ENCODE results near the gene SEMA5B.
A peak's percentile ranks its signal among the peaks of the same experiment; 100 is the strongest.

Gene SEMA5B

GRCh38 chr3:122937745-122938144 is 89.8 kb downstream of the SEMA5B start:
- no peak overlapping the region for H4K12ac ChIP-seq (ENCODE audit: low read depth, low read length)
- no peak for DNase-seq
- H3K18ac ChIP-seq (ENCODE audit: low read length), result no peak overlapping the region
- H3K4ac ChIP-seq (ENCODE audit: low read depth, low read length), result no peak overlapping the region
- no peak overlapping the region for H4K8ac ChIP-seq (ENCODE audit: low read depth, low read length)
- H2AK5ac ChIP-seq (ENCODE audit: low read length), result no peak overlapping the region
- no peak overlapping the region for H3K4me2 ChIP-seq (ENCODE audit: low read length)
- H2BK120ac ChIP-seq (ENCODE audit: insufficient read depth, low read length, poor library complexity), result no peak overlapping the region
- no peaks in the 10 kb centered on the region for H3K36me3 ChIP-seq (ENCODE audit: control insufficient read depth in 1 of 2, insufficient read depth in 2 of 2, low read length in 2 of 2)
- no peak overlapping the region for H2AFZ ChIP-seq (ENCODE audit: insufficient read depth, low read length, poor library complexity)
- peaks cover 0 to 2% of the 10 kb centered on the region in 2 experiments for H3K4me1 ChIP-seq (ENCODE audit: control insufficient read depth in 1 of 2, insufficient read depth in 2 of 2, low read length in 2 of 2)
- H3K9ac ChIP-seq (ENCODE audit: low read length), result peak overlapping the region; percentile 12
- H2BK12ac ChIP-seq (ENCODE audit: low read length), result no peak overlapping the region
- WGBS (ENCODE audit: extremely low coverage, insufficient coverage, insufficient read length), result no CpG with 5 or more reads among the region's 4 CpGs
- no peaks in the 10 kb centered on the region for H3K27me3 ChIP-seq (ENCODE audit: insufficient read depth, low read length)
- no peak overlapping the region for H2BK5ac ChIP-seq (ENCODE audit: low read depth, low read length, poor library complexity)
- H3K27ac ChIP-seq (ENCODE audit: low read depth, low read length), result no peak overlapping the region
- H4K91ac ChIP-seq (ENCODE audit: low read depth, low read length), result no peak overlapping the region
- H3K79me1 ChIP-seq (ENCODE audit: low read length), result no peaks in the 10 kb centered on the region
- H3K9me3 ChIP-seq (ENCODE audit: insufficient read depth, low read depth, low read length), result no peaks in the 10 kb centered on the region
- H3K4me3 ChIP-seq (ENCODE audit: low read depth, low read length), result no peak overlapping the region
- no peak overlapping the region for H3K14ac ChIP-seq (ENCODE audit: low read length)
- H3K79me2 ChIP-seq (ENCODE audit: control insufficient read depth, insufficient read depth, low read length, poor library complexity), result no peaks in the 10 kb centered on the region
- no peak overlapping the region for H3K23ac ChIP-seq (ENCODE audit: low read length)

DNA sequence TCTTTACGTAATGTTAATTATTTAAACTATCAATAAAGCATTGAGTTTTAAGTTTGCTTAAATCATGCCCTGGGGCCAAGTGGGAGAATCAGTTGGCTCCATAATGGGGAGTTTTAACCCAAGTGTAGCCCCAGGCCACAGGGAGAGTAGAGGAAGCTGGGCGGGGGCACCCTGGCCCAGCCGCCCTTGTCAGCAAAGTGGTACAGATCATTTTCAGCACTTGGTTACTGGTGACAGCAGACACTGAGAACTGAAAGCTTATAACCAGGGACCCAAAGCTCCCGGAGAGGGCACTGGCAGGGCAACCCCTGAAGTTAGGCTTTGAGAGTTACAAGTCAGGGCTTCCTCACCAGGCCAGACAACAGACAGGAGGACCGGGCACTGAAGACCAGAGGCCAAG is 90.6 kb downstream of the SEMA5B start:
- Histone ChIP-seq H2AFZ (ENCODE audit: insufficient read depth, low read length, poor library complexity) (no peak overlapping the region), H3K9ac (ENCODE audit: low read length) (peak overlapping the region; percentile 34), H3K4ac (ENCODE audit: low read depth, low read length) (no peak overlapping the region), H3K14ac (ENCODE audit: low read length) (no peak overlapping the region), H3K23ac (ENCODE audit: low read length) (no peak overlapping the region), H4K12ac (ENCODE audit: low read depth, low read length) (no peak overlapping the region), H2BK120ac (ENCODE audit: insufficient read depth, low read length, poor library complexity) (no peak overlapping the region), H3K18ac (ENCODE audit: low read length) (no peak overlapping the region), H4K8ac (ENCODE audit: low read depth, low read length) (no peak overlapping the region), H3K4me2 (ENCODE audit: low read length) (no peak overlapping the region), H3K79me2 (ENCODE audit: control insufficient read depth, insufficient read depth, low read length, poor library complexity) (no peaks in the 10 kb centered on the region), H4K91ac (ENCODE audit: low read depth, low read length) (no peak overlapping the region), H3K36me3 (ENCODE audit: control insufficient read depth in 1 of 2, insufficient read depth in 2 of 2, low read length in 2 of 2) (no peaks in the 10 kb centered on the region), H2BK5ac (ENCODE audit: low read depth, low read length, poor library complexity) (no peak overlapping the region), H3K9me3 (ENCODE audit: insufficient read depth, low read depth, low read length) (no peaks in the 10 kb centered on the region), H2BK12ac (ENCODE audit: low read length) (no peak overlapping the region), H3K4me3 (ENCODE audit: low read depth, low read length) (no peak overlapping the region), H2AK5ac (ENCODE audit: low read length) (no peak overlapping the region), H3K79me1 (ENCODE audit: low read length) (no peaks in the 10 kb centered on the region), H3K4me1 (ENCODE audit: control insufficient read depth in 1 of 2, insufficient read depth in 2 of 2, low read length in 2 of 2) (peaks cover 0 to 2% of the 10 kb centered on the region in 2 experiments), H3K27ac (ENCODE audit: low read depth, low read length) (no peak overlapping the region), H3K27me3 (ENCODE audit: insufficient read depth, low read length) (no peaks in the 10 kb centered on the region)
- no CpG with 5 or more reads among the region's 5 CpGs for WGBS (ENCODE audit: extremely low coverage, insufficient coverage, insufficient read length)
- no peak for DNase-seq

GRCh38 chr3:122936335-122936734 is 91.2 kb downstream of the SEMA5B start:
- no peak overlapping the region for H2BK12ac ChIP-seq (ENCODE audit: low read length)
- H2AFZ ChIP-seq (ENCODE audit: insufficient read depth, low read length, poor library complexity), result no peak overlapping the region
- H3K14ac ChIP-seq (ENCODE audit: low read length), result no peak overlapping the region
- no peaks in the 10 kb centered on the region for H3K79me2 ChIP-seq (ENCODE audit: control insufficient read depth, insufficient read depth, low read length, poor library complexity)
- no peak overlapping the region for H3K4me3 ChIP-seq (ENCODE audit: low read depth, low read length)
- H3K27ac ChIP-seq (ENCODE audit: low read depth, low read length), result no peak overlapping the region
- H3K4me2 ChIP-seq (ENCODE audit: low read length), result no peak overlapping the region
- H3K23ac ChIP-seq (ENCODE audit: low read length), result no peak overlapping the region
- no peak overlapping the region for H4K8ac ChIP-seq (ENCODE audit: low read depth, low read length)
- no peak overlapping the region for H4K91ac ChIP-seq (ENCODE audit: low read depth, low read length)
- no CpG with 5 or more reads among the region's 9 CpGs for whole genome bisulfite sequencing (ENCODE audit: extremely low coverage, insufficient coverage, insufficient read length)
- H2BK120ac ChIP-seq (ENCODE audit: insufficient read depth, low read length, poor library complexity), result no peak overlapping the region
- H3K79me1 ChIP-seq (ENCODE audit: low read length), result no peaks in the 10 kb centered on the region
- H3K27me3 ChIP-seq (ENCODE audit: insufficient read depth, low read length), result no peaks in the 10 kb centered on the region
- no peak overlapping the region for H3K9ac ChIP-seq (ENCODE audit: low read length)
- H3K4me1 ChIP-seq (ENCODE audit: control insufficient read depth in 1 of 2, insufficient read depth in 2 of 2, low read length in 2 of 2), result peaks cover 0 to 2% of the 10 kb centered on the region in 2 experiments
- no peak overlapping the region for H3K18ac ChIP-seq (ENCODE audit: low read length)
- H3K36me3 ChIP-seq (ENCODE audit: control insufficient read depth in 1 of 2, insufficient read depth in 2 of 2, low read length in 2 of 2), result no peaks in the 10 kb centered on the region
- H4K12ac ChIP-seq (ENCODE audit: low read depth, low read length), result no peak overlapping the region
- H2BK5ac ChIP-seq (ENCODE audit: low read depth, low read length, poor library complexity), result no peak overlapping the region
- H3K4ac ChIP-seq (ENCODE audit: low read depth, low read length), result no peak overlapping the region
- DNase-seq, result no peak
- no peak overlapping the region for H2AK5ac ChIP-seq (ENCODE audit: low read length)
- H3K9me3 ChIP-seq (ENCODE audit: insufficient read depth, low read depth, low read length), result no peaks in the 10 kb centered on the region

DNA sequence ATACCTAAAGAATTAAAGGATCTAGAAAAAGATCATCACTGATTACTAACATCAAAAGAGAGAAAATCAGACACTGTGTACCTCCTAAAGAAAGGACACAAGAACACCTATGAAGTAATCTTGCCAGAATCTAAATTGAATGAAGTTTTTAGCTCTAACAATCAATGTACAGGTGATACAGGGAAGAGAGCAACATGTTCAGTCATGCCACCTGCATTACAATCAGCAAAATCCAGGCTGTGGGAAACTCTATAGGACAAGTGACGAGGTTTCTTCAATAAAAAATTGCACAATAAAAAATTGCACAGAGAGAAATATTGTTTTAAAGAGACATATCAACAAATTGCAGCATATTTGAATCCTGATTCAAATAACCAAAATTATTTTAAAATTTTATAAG is 93.3 kb downstream of the SEMA5B start:
- no peak overlapping the region for H3K4me3 ChIP-seq (ENCODE audit: low read depth, low read length)
- no peak overlapping the region for H3K9ac ChIP-seq (ENCODE audit: low read length)
- no CpG with 5 or more reads among the region's 1 CpG for WGBS (ENCODE audit: extremely low coverage, insufficient coverage, insufficient read length)
- no peak overlapping the region for H4K12ac ChIP-seq (ENCODE audit: low read depth, low read length)
- H3K18ac ChIP-seq (ENCODE audit: low read length), result no peak overlapping the region
- no peak overlapping the region for H2AFZ ChIP-seq (ENCODE audit: insufficient read depth, low read length, poor library complexity)
- no peak overlapping the region for H2BK120ac ChIP-seq (ENCODE audit: insufficient read depth, low read length, poor library complexity)
- H4K8ac ChIP-seq (ENCODE audit: low read depth, low read length), result no peak overlapping the region
- no peak overlapping the region for H3K4me2 ChIP-seq (ENCODE audit: low read length)
- no peak overlapping the region for H2BK12ac ChIP-seq (ENCODE audit: low read length)
- no peaks in the 10 kb centered on the region for H3K27me3 ChIP-seq (ENCODE audit: insufficient read depth, low read length)
- peaks cover 0 to 2% of the 10 kb centered on the region in 2 experiments for H3K4me1 ChIP-seq (ENCODE audit: control insufficient read depth in 1 of 2, insufficient read depth in 2 of 2, low read length in 2 of 2)
- no peak overlapping the region for H3K4ac ChIP-seq (ENCODE audit: low read depth, low read length)
- H3K36me3 ChIP-seq (ENCODE audit: control insufficient read depth in 1 of 2, insufficient read depth in 2 of 2, low read length in 2 of 2), result no peaks in the 10 kb centered on the region
- H3K23ac ChIP-seq (ENCODE audit: low read length), result no peak overlapping the region
- H3K27ac ChIP-seq (ENCODE audit: low read depth, low read length), result no peak overlapping the region
- no peak for DNase-seq
- no peaks in the 10 kb centered on the region for H3K79me2 ChIP-seq (ENCODE audit: control insufficient read depth, insufficient read depth, low read length, poor library complexity)
- no peak overlapping the region for H4K91ac ChIP-seq (ENCODE audit: low read depth, low read length)
- no peak overlapping the region for H3K14ac ChIP-seq (ENCODE audit: low read length)
- no peak overlapping the region for H2AK5ac ChIP-seq (ENCODE audit: low read length)
- H2BK5ac ChIP-seq (ENCODE audit: low read depth, low read length, poor library complexity), result no peak overlapping the region
- H3K79me1 ChIP-seq (ENCODE audit: low read length), result no peaks in the 10 kb centered on the region
- H3K9me3 ChIP-seq (ENCODE audit: insufficient read depth, low read depth, low read length), result no peaks in the 10 kb centered on the region
